K562 (cell line): ENCODE data around the gene DDC. TPM values are rescaled to one million over a fixed set of nuclear protein-coding genes. Genes with fewer than 3 reads are reported as not detected.

Source experiments
- ATAC-seq: fragments of 200-7000 bp; cut with Tn5 transposase; 3 replicates; pipeline ENCODE4 v1.9.1; 2020; ENCODE audit warnings: moderate library complexity
- BruUV-seq: library from RNA; stranded (reverse); fragments of 400-500 nt; replicated peaks from 2 replicates; lab custom pipeline; 2021; lab: Mats Ljungman, UMichigan
- CTCF ChIA-PET: fragments of 300-600 bp; formaldehyde crosslinking; extraction: SDS; loops from one replicate; lab custom pipeline; 2021; ENCODE audit warnings: low intra/inter-chr PET ratio; lab: Yijun Ruan, JAX
- POLR2A ChIA-PET: fragments of 300-600, 350-650 bp; sonication (Branson Sonifier 250); formaldehyde crosslinking; extraction: SDS; loops from one replicate; lab custom pipeline; 2021; ENCODE audit warnings: antibody characterized with exemption, inconsistent platforms; lab: Yijun Ruan, JAX
- DNase-seq, 4 experiments: peaks; one replicate each; pipeline versions ENCODE4 v3.0.0 to v3.0.0-alpha.2; 2011 to 2018; ENCODE audit warnings: low spot score in 3 of 4, mixed read lengths in 3 of 4; ENCODE audit errors: extremely low read depth in 1 of 4
- FAIRE-seq: peaks from 2 replicates; lab custom pipeline; 2011; peaks lifted over from hg19 to GRCh38; lab: Jason Lieb, UNC
- H2AFZ ChIP-seq: 2 replicates; pipeline ENCODE4 v1.6.0; 2011; ENCODE audit warnings: low read depth, low read length, control low read depth, inconsistent platforms
- H3K27ac ChIP-seq: fragments of 200-600 bp; 3 replicates; pipeline ENCODE4 v1.8.0; 2011; ENCODE audit warnings: low read depth, mild to moderate bottlenecking, control low read depth, inconsistent platforms, low read length, moderate library complexity, mixed read lengths; ENCODE audit errors: extremely low read depth
- H3K27me3 ChIP-seq, 2 experiments: fragments of 300-600 bp in 1 of 2; 2 replicates in 1 of 2; 3 replicates in 1 of 2; pipeline versions ENCODE4 v1.6.0 to v1.8.0; 2011; ENCODE audit warnings: inconsistent platforms in 2 of 2, low read length in 2 of 2, mild to moderate bottlenecking in 1 of 2, mixed read lengths in 1 of 2, moderate library complexity in 1 of 2; ENCODE audit not compliant: control insufficient read depth in 2 of 2, insufficient read depth in 2 of 2
- H3K36me3 ChIP-seq: fragments of 300-600 bp; 3 replicates; pipeline ENCODE4 v1.8.0; 2011; ENCODE audit warnings: mild to moderate bottlenecking, low read length, inconsistent platforms; ENCODE audit not compliant: control insufficient read depth, insufficient read depth
- H3K4me1 ChIP-seq, 2 experiments: fragments of 200-600 bp in 1 of 2; replicated peaks in 1 of 2; 2 replicates in 1 of 2; 3 replicates in 1 of 2; pipeline versions ENCODE4 v1.5.1 to v1.8.0; 2011; ENCODE audit warnings: inconsistent platforms in 2 of 2, low read length in 2 of 2, mild to moderate bottlenecking in 1 of 2, mixed read lengths in 1 of 2, moderate library complexity in 1 of 2; ENCODE audit not compliant: control insufficient read depth in 2 of 2, insufficient read depth in 2 of 2
- H3K4me2 ChIP-seq: 2 replicates; pipeline ENCODE4 v1.6.1; 2011; ENCODE audit warnings: low read length, control low read depth, inconsistent platforms, mixed read lengths; ENCODE audit not compliant: insufficient read depth
- H3K4me3 ChIP-seq: fragments of 200-600 bp; sonication (generic), shearing (Covaris generic); 2 replicates; pipeline ENCODE4 v1.5.1; 2016; ENCODE audit warnings: control low read depth, inconsistent platforms
- H3K79me2 ChIP-seq: fragments of 200-600 bp; 3 replicates; pipeline ENCODE4 v1.8.0; 2011; ENCODE audit warnings: low read length, inconsistent platforms; ENCODE audit not compliant: control insufficient read depth, insufficient read depth
- H3K9ac ChIP-seq, 2 experiments: 2 replicates each; pipeline versions ENCODE4 v1.6.0 to v1.6.1; 2011; ENCODE audit warnings: low read depth in 2 of 2, low read length in 2 of 2, control low read depth in 1 of 2, inconsistent platforms in 1 of 2, mild to moderate bottlenecking in 1 of 2, mixed read lengths in 1 of 2; ENCODE audit not compliant: insufficient read depth in 1 of 2
- H3K9me1 ChIP-seq: one replicate; pipeline ENCODE4 v1.6.0; 2011; ENCODE audit warnings: inconsistent platforms, mild to moderate bottlenecking, low read length, moderate library complexity; ENCODE audit not compliant: control insufficient read depth, insufficient read depth
- H3K9me3 ChIP-seq: replicated peaks from 2 replicates; pipeline ENCODE4 v1.5.1; 2011; ENCODE audit warnings: low read depth, low read length, inconsistent platforms; ENCODE audit not compliant: control insufficient read depth, insufficient read depth
- H4K20me1 ChIP-seq: replicated peaks from 2 replicates; pipeline ENCODE4 v1.6.1; 2011; ENCODE audit warnings: low read length, inconsistent platforms, mixed read lengths; ENCODE audit not compliant: control insufficient read depth, insufficient read depth
- ASH1L ChIP-seq: fragments of 450-650 bp; IDR thresholded peaks from 2 replicates; pipeline ENCODE4 v1.6.1; 2018; ENCODE audit warnings: borderline replicate concordance, mild to moderate bottlenecking, low read depth; ENCODE audit not compliant: partially characterized antibody
- CREM ChIP-seq: IDR thresholded peaks from 2 replicates; pipeline ENCODE4 v1.6.1; 2014; ENCODE audit warnings: antibody characterized with exemption, low read depth
- PPARD ChIP-seq: fragments of 250-450 bp; sonication (Bioruptor Pico); IDR thresholded peaks from 2 replicates; pipeline ENCODE4 v1.8.0; 2022; ENCODE audit warnings: inconsistent platforms, mild to moderate bottlenecking, moderate library complexity
- RFX1 ChIP-seq: fragments of 450-650 bp; IDR thresholded peaks from 2 replicates; pipeline ENCODE4 v1.6.1; 2016; ENCODE audit warnings: mild to moderate bottlenecking, moderate library complexity
- SAP30 ChIP-seq: fragments of 200-600 bp; sonication (generic); IDR thresholded peaks from 2 replicates; pipeline ENCODE4 v1.6.1; 2012; ENCODE audit warnings: borderline replicate concordance, low read depth, mild to moderate bottlenecking, moderate library complexity, low read length, control low read depth, inconsistent platforms; ENCODE audit not compliant: insufficient read depth, poor library complexity, severe bottlenecking
- TEAD2 ChIP-seq: fragments of 450-650 bp; IDR thresholded peaks from 2 replicates; pipeline ENCODE4 v1.6.1; 2016; ENCODE audit warnings: missing genetic modification characterization, control low read depth, missing compliant biosample characterization
- ZC3H11A ChIP-seq: IDR thresholded peaks from 2 replicates; pipeline ENCODE4 v1.6.1; 2012; ENCODE audit warnings: low read depth, low read length, improper control_type of control experiment
- ZC3H8 ChIP-seq: fragments of 450-650 bp; IDR thresholded peaks from 2 replicates; pipeline ENCODE4 v1.6.1; 2017
- ZEB2 ChIP-seq: fragments of 450-650 bp; IDR thresholded peaks from 2 replicates; pipeline ENCODE4 v1.6.1; 2016
- ZNF133 ChIP-seq: fragments of 250-450 bp; sonication (Bioruptor Pico); IDR thresholded peaks from 2 replicates; pipeline ENCODE4 v1.4.0; 2020; ENCODE audit warnings: mild to moderate bottlenecking
- ZNF175 ChIP-seq: fragments of 200-800 bp; sonication (Bioruptor generic); IDR thresholded peaks from 2 replicates; pipeline ENCODE4 v1.6.1; 2016; ENCODE audit warnings: low read depth, mild to moderate bottlenecking, missing genetic modification characterization, missing compliant biosample characterization
- ZNF76 ChIP-seq: fragments of 250-450 bp; sonication (Bioruptor Pico); IDR thresholded peaks from 2 replicates; pipeline ENCODE4 v1.4.0; 2020; ENCODE audit warnings: mild to moderate bottlenecking, moderate library complexity, borderline replicate concordance
- WGBS: fragments of 100-300 bp; shearing (Covaris generic); methylation state at CpG from one replicate; pipeline ENCODE4 v1.1.6; 2016; ENCODE audit warnings: low coverage, mixed read lengths; ENCODE audit not compliant: insufficient coverage; ENCODE audit errors: missing lambda C conversion rate; 5-methylcytosine and 5-hydroxymethylcytosine counted together
- in situ Hi-C: fragments of 300-500 bp; cut with MboI; formaldehyde crosslinking; loops from 4 replicates; pipeline ENCODE4 v1.15.0; 2018; ENCODE audit warnings: inconsistent platforms, mixed read lengths
- intact Hi-C: fragments of 100-400 bp; cut with micrococcal nuclease; formaldehyde crosslinking; loops from 2 replicates; pipeline ENCODE4 v1.14.2; 2022
- polyA plus RNA-seq, 8 experiments: library from polyadenylated mRNA; depleted of rRNA in 4 of 8; stranded (reverse) in 5 of 8; unstranded in 3 of 8; fragments of >200 nt; fragmentation: Nextera tagmentation in 2 of 8; fragmentation: Illumina TruSeq in 1 of 8; extraction: Ambion mirVana in 2 of 8; extraction: Trizol in 1 of 8; gene quantifications; 2 replicates each; pipeline versions ENCODE4 v1.2.1 to v1.2.3, GENCODE V29; 2011 to 2014; ENCODE audit warnings: inconsistent platforms in 1 of 8, missing spikeins in 1 of 8
- total RNA-seq, 7 experiments: library from RNA; depleted of rRNA in 6 of 7; stranded (reverse); fragments of >200 nt in 6 of 7; fragmentation: Illumina TruSeq in 2 of 7; extraction: Trizol in 2 of 7; gene quantifications; 2 replicates each; pipeline versions ENCODE4 v1.2.1 to v1.2.3, GENCODE V29; 2011 to 2021; ENCODE audit warnings: low replicate concordance in 1 of 7
- TF ChIP-seq, protein P1 (sequence below): sonication (generic); formaldehyde crosslinking; IDR thresholded peaks from 2 replicates; pipeline ENCODE4 v1.8.0; 2022; ENCODE audit warnings: missing genetic modification reagents, mild to moderate bottlenecking, borderline replicate concordance
- TF ChIP-seq, protein P2 (sequence below): sonication (generic); formaldehyde crosslinking; IDR thresholded peaks from 2 replicates; pipeline ENCODE4 v1.8.0; 2022; ENCODE audit warnings: mild to moderate bottlenecking, missing genetic modification reagents, borderline replicate concordance

Gene DDC
- total and polyA plus RNA-seq, 9 of the 15 experiments (the other 6 are each of a cell fraction or from before 2014, with no cell fraction given) = not detected

DNA sequence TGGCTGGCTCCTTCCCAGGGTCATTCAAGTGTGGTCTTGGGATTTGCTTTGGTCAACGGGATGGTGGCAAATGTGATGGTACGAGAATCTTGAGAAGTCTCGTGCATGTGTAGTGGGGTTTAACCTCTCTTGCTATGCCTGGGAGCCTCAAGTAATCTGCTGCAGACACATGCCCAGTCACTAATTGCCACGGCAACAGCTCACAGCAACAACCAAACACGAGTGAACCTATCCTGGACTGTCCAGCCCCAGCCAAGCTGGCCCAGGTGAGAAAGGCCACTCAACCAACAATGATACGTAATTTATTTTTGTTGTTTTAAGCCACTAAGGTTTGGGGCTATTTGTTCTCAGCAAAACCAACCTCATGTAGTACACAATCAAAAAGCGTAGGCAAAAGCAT lies 38.1 kb upstream of the DDC start:
- no peaks in the 10 kb centered on the region for H3K9me1 ChIP-seq
- peak; percentile 63 for TF ChIP-seq RFX1
- TF ChIP-seq ZC3H11A = no peak
- DNase-seq = no peak
- no peaks in the 10 kb centered on the region for H3K27me3 ChIP-seq
- in situ Hi-C loops = no loop called here
- H4K20me1 ChIP-seq = no peaks in the 10 kb centered on the region; the same call in 1 of the 2 replicates
- ATAC-seq = no peak
- no peaks in the 10 kb centered on the region for H3K79me2 ChIP-seq
- BruUV-seq = no TSS peak
- no peak overlapping the region for H3K4me2 ChIP-seq
- WGBS = 77% methylated on average over 7 of the region's 7 CpGs
- H3K4me3 ChIP-seq = no peak overlapping the region
- H3K4me1 ChIP-seq = no peaks in the 10 kb centered on the region
- peaks cover 69% of the 10 kb centered on the region for H3K36me3 ChIP-seq
- no peak overlapping the region for H3K9ac ChIP-seq
- no peak for FAIRE-seq
- POLR2A ChIA-PET = interaction anchor here (0.7 kb wide), 2 partner anchors 167 to 186 kb away, joined by 3 to 4 read pairs; no protein-coding TSS in a partner anchor
- H2AFZ ChIP-seq = no peak overlapping the region
- CTCF ChIA-PET = no interaction called here
- no peaks in the 10 kb centered on the region for H3K9me3 ChIP-seq
- intact Hi-C loops = no loop called here
- no peak overlapping the region for H3K27ac ChIP-seq

DNA sequence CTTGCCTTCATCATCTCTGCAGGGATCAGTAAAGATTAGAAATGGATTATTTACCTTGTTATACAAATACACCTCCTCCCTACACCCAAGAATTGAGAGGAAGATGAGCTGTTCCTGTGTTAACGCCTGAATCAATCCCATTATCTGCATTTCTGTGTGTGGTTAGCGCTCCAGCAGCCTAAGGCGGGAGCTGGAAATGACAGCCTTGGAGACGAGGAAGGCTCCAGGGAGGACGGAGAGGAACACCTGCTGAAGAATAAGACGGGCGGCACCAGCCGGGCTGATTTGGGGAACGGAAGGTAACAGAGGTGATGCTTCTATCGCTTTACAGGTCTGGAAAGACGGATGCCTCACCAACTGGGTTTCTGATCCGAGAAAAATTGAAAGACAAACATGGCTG lies 34.2 kb upstream of the DDC start:
- no peak overlapping the region for H3K9ac ChIP-seq
- H3K4me1 ChIP-seq = no peaks in the 10 kb centered on the region
- BruUV-seq = no TSS peak
- WGBS = 96% methylated on average over 12 of the region's 12 CpGs
- FAIRE-seq (no peak), ATAC-seq (no peak), DNase-seq (no peak)
- no peak overlapping the region for H3K4me2 ChIP-seq
- in situ Hi-C loops (no loop called here), intact Hi-C loops (no loop called here)
- H3K4me3 ChIP-seq = no peak overlapping the region
- CTCF ChIA-PET = no interaction called here
- no peak overlapping the region for H2AFZ ChIP-seq
- POLR2A ChIA-PET = interaction anchor here (0.7 to 1.2 kb wide), 2 partner anchors 8 to 17 kb away, joined by 3 read pairs; no protein-coding TSS in a partner anchor
- no peaks in the 10 kb centered on the region for H3K9me3 ChIP-seq
- no peaks in the 10 kb centered on the region; the same call in 1 of the 2 replicates for H4K20me1 ChIP-seq
- no peaks in the 10 kb centered on the region for H3K79me2 ChIP-seq
- peaks cover 66% of the 10 kb centered on the region for H3K36me3 ChIP-seq
- H3K9me1 ChIP-seq = no peaks in the 10 kb centered on the region
- no peaks in the 10 kb centered on the region for H3K27me3 ChIP-seq
- H3K27ac ChIP-seq = no peak overlapping the region
- TF ChIP-seq ZNF175 (CRISPR knock-in tag) = no peak
- no peak for TF ChIP-seq ASH1L
- TF ChIP-seq ZC3H8 = no peak
- TF ChIP-seq, protein P1, sequence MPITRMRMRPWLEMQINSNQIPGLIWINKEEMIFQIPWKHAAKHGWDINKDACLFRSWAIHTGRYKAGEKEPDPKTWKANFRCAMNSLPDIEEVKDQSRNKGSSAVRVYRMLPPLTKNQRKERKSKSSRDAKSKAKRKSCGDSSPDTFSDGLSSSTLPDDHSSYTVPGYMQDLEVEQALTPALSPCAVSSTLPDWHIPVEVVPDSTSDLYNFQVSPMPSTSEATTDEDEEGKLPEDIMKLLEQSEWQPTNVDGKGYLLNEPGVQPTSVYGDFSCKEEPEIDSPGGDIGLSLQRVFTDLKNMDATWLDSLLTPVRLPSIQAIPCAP (CRISPR knock-in tag) = no peak
- TF ChIP-seq, protein P2, sequence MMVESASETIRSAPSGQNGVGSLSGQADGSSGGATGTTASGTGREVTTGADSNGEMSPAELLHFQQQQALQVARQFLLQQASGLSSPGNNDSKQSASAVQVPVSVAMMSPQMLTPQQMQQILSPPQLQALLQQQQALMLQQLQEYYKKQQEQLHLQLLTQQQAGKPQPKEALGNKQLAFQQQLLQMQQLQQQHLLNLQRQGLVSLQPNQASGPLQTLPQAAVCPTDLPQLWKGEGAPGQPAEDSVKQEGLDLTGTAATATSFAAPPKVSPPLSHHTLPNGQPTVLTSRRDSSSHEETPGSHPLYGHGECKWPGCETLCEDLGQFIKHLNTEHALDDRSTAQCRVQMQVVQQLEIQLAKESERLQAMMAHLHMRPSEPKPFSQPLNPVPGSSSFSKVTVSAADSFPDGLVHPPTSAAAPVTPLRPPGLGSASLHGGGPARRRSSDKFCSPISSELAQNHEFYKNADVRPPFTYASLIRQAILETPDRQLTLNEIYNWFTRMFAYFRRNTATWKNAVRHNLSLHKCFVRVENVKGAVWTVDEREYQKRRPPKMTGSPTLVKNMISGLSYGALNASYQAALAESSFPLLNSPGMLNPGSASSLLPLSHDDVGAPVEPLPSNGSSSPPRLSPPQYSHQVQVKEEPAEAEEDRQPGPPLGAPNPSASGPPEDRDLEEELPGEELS (CRISPR knock-in tag) = no peak
- TF ChIP-seq ZNF76 (CRISPR knock-in tag) = no peak
- no peak for TF ChIP-seq PPARD (CRISPR knock-in tag)
- no peak for TF ChIP-seq CREM
- TF ChIP-seq TEAD2 (tag) = no peak
- TF ChIP-seq SAP30 = no peak
- no peak for TF ChIP-seq ZEB2
- TF ChIP-seq ZNF133 (CRISPR knock-in tag) = no peak
